PC-3 (cell line): ENCODE measurements around the gene HYAL2.

Experiments
- EZH2 ChIP-seq: fragments of 300-600 bp; sonication (generic); IDR thresholded peaks from one replicate; pipeline ENCODE4 v1.6.1; 2017; ENCODE audit warnings: antibody characterized with exemption, mild to moderate bottlenecking, low read length; ENCODE audit not compliant: unreplicated experiment
- TF ChIP-seq, protein P1 (sequence below): fragments of 300-600 bp; sonication (generic); conservative IDR thresholded peaks from 2 replicates; pipeline ENCODE4 v1.5.1; 2017; ENCODE audit warnings: antibody characterized with exemption, low read depth, mild to moderate bottlenecking, low read length

DNA sequence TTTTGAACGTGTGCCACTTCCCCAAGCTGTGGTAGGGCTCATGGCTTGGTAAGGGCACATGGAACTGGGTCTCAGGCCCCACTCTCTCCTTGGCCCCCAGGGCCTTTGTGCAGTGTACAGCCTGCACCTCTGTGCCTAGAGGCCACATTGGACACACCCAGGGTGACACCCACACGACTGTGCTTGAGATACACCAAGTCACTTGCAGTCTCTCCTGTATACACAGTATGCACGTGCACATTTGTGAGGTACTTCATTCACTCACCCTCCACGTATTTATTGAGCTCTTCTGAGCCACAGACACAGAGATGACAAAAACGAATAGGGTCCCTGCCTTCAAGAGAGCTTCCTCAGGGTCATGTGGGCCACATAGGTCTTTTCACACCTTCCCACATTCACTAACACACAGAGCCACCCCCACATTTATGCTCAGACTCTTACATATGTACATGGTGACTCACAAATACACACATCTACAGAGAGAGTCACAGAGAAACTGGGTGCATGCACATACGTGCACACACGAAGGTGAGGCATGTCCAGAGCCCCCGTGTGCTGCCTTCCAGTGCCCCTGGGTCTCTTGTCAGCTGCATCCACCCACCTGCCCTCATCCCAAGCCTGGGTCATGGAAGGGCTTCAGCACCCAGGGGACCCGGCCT lies 46.6 kb upstream of the HYAL2 start:
- TF ChIP-seq, protein P1, sequence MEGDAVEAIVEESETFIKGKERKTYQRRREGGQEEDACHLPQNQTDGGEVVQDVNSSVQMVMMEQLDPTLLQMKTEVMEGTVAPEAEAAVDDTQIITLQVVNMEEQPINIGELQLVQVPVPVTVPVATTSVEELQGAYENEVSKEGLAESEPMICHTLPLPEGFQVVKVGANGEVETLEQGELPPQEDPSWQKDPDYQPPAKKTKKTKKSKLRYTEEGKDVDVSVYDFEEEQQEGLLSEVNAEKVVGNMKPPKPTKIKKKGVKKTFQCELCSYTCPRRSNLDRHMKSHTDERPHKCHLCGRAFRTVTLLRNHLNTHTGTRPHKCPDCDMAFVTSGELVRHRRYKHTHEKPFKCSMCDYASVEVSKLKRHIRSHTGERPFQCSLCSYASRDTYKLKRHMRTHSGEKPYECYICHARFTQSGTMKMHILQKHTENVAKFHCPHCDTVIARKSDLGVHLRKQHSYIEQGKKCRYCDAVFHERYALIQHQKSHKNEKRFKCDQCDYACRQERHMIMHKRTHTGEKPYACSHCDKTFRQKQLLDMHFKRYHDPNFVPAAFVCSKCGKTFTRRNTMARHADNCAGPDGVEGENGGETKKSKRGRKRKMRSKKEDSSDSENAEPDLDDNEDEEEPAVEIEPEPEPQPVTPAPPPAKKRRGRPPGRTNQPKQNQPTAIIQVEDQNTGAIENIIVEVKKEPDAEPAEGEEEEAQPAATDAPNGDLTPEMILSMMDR: no peak
- no peak for TF ChIP-seq EZH2
